ENCODE data around the gene RILPL2. TPM values are rescaled to one million over a fixed set of nuclear protein-coding genes. Genes with fewer than 3 reads are reported as not detected.
"Not testable (repeated sequence)": the region's sequence is repeated elsewhere in the genome, so short reads cannot be mapped to it uniquely, and the experiment has no call there.

The RILPL2 gene, protein sequence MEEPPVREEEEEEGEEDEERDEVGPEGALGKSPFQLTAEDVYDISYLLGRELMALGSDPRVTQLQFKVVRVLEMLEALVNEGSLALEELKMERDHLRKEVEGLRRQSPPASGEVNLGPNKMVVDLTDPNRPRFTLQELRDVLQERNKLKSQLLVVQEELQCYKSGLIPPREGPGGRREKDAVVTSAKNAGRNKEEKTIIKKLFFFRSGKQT
- total RNA-seq (2014; rRNA removed; shearing (Covaris generic)) = 3.6 and 3.9 TPM in 2 replicates

GRCh38 chr12:123436017-123436964 lies at the start of gene RILPL2:
RILPL2 (minus strand) TSS chr12:123436684; CDS start chr12:123436420, 264 bp downstream.
- DNase-seq (ENCODE audit: low spot score) = peak; percentile 77

- no peak for DNase-seq (ENCODE audit: low spot score)
Measured at GRCh38 chr12:123485756-123486155, 49.3 kb upstream of the RILPL2 start.

DNA sequence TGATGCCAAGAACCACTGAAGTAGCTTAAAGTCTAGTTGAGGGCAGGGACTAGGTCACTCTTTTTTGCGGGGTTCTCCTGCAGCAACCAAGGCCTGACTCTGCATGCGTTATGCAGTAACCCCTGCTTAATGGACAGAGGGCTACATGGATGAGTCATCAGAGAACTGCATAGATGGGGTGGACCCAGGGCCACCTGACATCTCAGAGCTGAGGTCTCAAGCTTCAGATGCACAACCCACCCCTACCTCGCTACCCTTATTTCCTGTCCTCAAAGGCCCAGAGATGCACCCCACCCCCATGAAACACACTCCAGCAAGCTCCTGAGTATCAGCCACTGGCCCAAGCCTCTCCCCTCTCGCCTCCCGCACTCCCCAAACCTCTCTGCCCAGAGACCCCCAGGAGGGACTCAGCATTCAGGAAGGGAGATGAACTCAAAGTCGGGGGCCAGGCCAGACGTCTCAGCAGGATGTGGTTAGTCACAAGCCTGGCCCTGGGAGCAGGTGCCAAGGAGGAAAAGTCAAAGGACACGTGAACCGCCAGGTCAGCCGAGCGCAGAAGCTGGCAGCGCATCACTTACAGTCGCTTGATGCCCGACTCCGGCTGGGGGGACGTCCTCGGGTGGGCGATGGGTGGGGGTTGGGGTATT lies 47.2 kb upstream of the RILPL2 start:
- peak; percentile 22 for DNase-seq (ENCODE audit: low spot score)

GRCh38 chr12:123482876-123483275 lies 46.4 kb upstream of the RILPL2 start:
- DNase-seq (ENCODE audit: low spot score) = no peak

DNA sequence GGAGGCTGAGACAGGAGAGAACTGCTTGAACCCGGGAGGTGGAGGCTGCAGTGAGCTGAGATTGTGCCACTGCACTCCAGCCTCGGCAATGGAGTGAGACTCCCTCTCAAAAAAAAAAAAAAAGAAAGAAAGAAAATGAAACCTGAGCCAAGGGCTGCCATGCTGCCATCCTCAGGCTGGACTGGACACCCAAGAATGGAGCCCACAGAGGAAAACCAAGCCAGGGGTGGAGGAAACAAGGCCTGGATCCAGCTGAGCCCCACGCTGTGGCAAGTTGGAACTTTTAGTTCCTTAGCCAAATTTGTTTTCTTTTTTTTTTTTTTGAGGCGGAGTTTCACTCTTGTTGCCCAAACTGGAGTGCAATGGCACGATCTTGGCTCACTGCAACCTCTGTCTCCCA lies 44.8 kb upstream of the RILPL2 start:
- not testable (repeated sequence) for DNase-seq (ENCODE audit: low spot score)

DNA sequence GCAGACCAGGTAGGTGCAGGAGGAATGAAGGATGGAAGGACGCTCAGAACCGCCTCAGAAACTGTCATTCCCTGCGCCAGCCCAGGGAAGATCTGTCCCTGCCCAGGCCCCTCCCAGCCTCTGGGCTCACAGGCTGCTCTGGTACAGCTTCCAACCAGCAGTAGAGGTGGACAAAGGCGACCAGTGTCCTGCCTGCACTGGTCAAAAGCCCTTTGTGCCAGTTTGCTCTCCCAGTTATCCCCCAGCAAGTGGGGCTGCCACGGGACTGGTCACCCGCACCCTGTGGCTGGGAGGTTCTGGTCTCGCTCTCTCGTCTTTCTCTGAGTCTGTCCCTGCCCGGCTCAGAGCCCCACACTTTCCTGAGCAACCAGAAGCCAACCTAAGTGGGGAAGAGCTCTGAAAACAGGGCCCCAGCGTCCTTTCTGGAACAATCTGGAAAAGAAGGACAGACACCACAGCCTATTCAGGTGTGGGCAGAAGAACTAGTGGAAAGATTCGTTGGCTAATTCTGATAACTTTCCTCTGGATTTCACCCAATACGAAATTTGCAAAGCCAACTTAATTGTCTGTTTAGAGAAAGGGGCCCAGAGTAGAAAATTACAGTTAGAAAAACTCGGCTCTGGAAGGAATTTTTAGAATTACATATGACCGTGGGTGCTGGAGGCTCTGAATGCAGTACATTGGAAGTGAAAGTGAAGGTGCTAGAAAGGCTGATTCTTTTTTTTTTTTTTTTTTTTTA lies 43.1 kb upstream of the RILPL2 start:
- no peak for DNase-seq (ENCODE audit: low spot score)

GRCh38 chr12:123478762-123479161 lies 42.3 kb upstream of the RILPL2 start:
- DNase-seq (ENCODE audit: low spot score) = peak; percentile 84

- no peak for DNase-seq (ENCODE audit: low spot score)
Measured at GRCh38 chr12:123478069-123478468, 41.6 kb upstream of the RILPL2 start.

DNA sequence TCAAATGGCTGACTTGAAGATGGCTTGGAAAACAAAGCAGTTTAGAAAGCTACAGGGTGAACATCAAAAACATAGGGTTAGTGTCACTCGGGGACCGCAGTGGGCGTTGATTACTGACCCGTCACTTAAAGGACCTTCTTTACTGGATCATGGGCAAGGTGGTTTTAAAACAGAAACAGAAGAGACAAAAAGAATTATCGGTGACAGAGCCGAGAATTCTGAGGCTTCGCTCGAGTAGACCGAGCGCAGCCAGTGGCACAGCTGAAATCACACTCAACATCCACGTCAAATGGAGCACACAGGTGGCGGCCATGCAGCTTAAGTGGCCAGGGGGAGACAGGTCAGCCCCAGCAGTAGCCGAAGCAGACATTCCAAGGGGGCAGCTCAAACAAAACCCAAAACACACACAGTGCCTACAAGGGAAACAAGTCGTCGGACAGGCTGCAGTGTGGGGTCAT lies 38.8 kb upstream of the RILPL2 start:
- no peak for DNase-seq (ENCODE audit: low spot score)

DNA sequence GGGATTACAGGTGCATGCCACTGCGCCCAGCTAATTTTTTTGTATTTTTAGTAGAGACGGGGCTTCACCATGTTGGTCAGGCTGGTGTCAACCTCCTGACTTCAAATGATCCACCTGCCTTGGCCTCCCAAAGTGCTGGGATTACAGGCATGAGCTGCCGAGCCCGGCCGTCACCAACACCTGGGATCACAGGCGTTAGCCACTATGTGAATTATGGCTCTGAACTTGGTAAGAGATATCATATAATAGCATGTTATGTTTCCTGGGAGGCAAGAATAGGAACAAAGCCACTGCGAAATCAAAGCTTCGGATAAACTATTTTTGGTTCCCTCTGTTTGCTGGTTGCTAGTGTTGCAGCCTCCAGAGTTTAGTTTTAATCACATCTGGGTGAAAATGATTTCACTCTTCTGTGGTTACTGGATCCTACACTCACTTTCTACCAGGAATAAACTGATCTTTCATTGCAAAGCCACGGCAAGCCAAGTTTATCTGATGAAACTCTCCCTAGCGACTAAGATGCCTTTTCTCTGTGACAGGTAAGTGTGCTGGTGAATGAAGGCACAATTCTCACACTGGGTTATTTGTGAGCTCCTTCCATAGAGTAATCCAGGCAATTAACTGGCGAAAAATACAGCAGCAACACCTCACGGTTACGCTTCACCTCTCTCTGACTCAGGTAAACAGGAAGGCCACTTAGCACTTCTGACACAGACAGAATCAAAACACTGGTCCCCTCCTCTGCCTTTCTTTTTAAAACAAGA lies 38.2 kb upstream of the RILPL2 start:
- no peak for DNase-seq (ENCODE audit: low spot score)

- no peak for DNase-seq (ENCODE audit: low spot score)
Measured at GRCh38 chr12:123472438-123472849, 36.0 kb upstream of the RILPL2 start.

GRCh38 chr12:123471374-123472068 lies 35.0 kb upstream of the RILPL2 start:
- peak; percentile 32 for DNase-seq (ENCODE audit: low spot score)

DNA sequence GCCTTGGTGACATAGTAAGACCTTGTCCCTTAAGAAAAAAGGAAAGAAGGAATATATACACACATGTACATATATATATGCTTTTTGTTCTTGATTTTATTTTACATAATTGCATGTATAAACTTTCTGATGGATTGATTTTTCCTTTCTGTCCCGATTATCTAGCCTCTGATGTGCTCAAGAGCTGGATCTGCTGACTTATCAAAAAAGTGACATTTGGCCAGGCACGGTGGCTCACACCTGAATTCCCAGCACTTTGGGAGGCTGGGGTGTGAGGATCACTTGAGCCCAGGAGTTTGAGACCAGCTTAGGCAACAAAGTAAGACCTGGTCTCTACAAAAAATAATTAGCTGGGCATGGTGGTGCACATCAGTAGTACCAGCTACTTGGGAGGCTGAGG lies 33.5 kb upstream of the RILPL2 start:
- no peak for DNase-seq (ENCODE audit: low spot score)

GRCh38 chr12:123468786-123469185 lies 32.3 kb upstream of the RILPL2 start:
- DNase-seq (ENCODE audit: low spot score) = no peak

DNA sequence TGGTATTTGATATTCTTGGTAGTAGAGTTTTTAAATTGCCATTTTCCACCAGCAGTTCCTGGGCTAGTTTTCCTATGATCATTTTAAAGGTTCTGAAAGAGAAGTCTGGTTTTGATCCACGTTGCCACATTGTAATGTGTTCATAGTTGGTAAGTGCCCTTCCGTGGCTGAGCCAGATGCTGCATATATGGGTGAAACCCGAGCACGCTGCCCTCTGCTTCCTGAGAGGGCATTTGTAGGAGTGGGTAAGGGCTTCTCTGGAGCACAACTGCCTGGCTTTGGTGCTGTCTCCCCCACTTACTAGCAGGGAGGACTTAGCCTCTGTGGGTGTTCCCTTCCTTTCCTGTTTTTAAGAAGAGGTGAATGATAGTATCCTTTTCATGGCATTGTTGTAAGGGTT lies 28.6 kb upstream of the RILPL2 start:
- DNase-seq (ENCODE audit: low spot score) = no peak

DNA sequence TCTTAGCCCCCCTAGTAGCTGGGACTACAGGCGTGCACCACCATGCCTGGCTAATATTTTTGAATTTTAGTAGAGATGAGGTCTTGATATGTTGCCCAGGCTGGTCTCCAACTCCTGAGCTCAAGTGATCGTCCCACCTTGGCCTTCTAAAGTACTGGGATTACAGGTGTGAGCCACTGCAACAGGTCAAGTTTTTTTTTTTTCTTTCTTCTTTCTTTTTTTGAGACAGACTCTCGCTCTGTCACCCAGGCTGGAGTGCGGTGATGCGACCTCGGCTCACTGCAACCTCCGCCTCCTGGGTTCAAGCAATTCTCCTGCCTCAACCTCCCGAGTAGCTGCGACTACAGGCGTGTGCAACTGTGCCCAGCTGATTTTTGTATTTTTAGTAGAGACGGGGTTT lies 26.7 kb upstream of the RILPL2 start:
- not testable (repeated sequence) for DNase-seq (ENCODE audit: low spot score)

GRCh38 chr12:123457980-123458779 lies 21.7 kb upstream of the RILPL2 start, which contains the start of gene SNRNP35:
SNRNP35 (plus strand) TSS chr12:123458139; CDS start chr12:123465541, 7,402 bp downstream.
- peak; percentile 64 for DNase-seq (ENCODE audit: low spot score)

DNA sequence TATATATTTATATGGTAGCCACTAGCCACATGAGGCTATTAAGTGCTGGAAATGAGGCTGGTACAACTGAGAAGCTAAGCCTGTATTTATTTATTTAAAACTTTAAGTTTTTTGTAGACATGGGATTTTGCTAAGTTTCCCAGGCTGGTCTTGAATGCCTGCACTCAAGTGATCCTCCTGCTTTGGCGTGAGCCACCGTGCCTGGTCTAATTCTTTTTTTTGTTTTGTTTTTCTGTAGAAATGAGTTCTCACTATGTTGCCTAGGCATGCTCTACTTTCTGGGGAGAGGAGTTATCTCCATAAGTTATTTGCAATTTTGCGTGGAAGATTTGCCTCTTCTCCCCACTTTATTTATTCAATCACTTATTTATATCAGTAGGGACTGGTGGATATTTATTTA lies 16.7 kb upstream of the RILPL2 start:
- no peak for DNase-seq (ENCODE audit: low spot score)

GRCh38 chr12:123452276-123452550 lies 15.7 kb upstream of the RILPL2 start:
- DNase-seq (ENCODE audit: low spot score) = not testable (repeated sequence)
